Stimulated activated CD8-positive, alpha-beta memory T cell treated with anti-CD3 and anti-CD28 coated beads, Interleukin-4, amount 100 ng/mL, for 48 hours (primary cell): ENCODE data around the gene FBXO10.
"Not testable (repeated sequence)": the region's sequence is repeated elsewhere in the genome, so short reads cannot be mapped to it uniquely, and the experiment has no call there.

Experiments
- DNase-seq: peaks from one replicate; pipeline ENCODE4 v3.0.0-alpha.2; 2020

Gene FBXO10

DNA sequence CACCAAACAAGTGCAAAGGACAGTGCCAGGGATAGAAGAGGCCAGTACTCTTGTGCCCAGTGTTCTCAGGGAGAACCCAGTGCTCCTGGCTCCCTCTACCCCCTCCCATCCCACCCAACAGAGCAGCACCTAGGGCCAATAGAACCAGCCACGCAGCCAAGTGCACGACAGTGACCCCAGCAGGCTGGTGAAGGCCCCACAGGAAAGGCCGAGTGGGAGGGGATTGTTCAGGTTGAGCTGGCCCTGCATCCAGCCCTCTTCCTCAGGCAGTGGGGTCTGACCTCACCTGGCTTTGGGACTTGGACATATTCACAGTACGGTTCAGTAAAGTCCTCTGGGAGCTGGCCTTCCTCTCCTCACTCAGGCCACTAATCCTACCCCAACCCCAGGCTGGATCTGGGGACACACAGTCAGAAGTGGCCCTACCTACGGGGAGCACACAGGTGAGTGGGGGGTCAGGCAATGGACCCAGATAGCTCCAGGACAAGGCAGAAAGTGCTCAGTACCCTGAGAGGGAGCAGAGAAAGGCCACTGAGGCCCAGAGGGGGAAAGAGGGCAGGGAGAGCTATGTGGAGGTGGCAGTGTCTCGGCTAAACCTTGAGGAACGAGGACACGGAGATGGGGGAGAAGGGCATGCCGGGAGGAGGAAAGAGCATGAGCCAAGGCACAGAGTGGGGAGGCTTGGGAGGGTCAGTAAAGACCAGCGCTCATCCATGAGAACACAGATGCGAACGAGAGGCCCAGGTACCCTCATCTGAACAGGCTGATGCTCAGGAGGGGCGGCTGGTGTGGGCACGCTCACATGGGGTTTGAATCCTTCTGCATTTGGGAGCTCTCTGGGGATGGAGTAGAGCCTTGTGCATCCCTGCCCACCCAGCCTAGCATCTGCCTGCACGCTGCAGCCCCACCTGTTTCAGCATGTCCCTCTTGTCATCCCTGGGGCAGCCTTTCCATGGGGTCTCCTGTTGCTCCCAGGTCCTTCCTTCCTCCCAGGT is 64.9 kb downstream of the FBXO10 start:
- DNase-seq = no peak

DNA sequence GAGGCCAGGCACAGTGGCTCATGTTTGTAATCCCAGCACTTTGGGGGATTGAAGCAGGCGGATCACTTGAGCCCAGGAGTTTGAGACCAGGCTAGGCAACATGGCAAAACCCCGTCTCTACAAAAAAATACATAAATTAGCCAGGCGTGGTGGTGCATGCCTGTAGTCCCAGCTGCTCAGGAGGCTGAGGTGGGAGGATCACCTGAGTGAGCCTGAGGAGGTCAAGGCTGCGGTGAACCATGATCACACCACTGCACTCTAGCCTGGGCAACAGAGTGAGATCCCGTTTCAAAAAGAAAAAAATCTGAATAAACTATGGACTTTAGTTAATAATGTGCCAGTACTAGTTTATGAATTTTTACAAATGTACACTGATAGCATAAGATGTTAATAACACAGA is 66.1 kb downstream of the FBXO10 start:
- DNase-seq = not testable (repeated sequence)

DNA sequence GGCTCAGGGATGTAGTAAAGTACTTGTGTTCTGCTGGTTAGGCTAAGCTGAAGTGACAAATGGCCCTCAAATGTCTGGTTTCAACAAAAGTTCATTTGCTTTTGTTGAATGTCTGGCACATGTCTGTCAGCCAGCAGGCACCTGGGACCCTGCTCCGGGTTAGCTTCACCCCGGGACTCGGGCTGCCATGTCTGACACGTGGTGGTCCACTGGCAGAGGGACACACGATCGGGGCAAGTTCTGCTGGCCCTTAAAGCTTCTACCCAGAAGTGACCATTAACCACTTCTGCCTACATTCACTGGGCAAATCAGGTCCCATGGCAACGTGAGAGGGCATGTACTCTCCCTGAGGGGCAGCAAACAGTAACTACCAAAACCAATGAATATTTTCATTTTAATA is 66.6 kb downstream of the FBXO10 start:
- DNase-seq = no peak

DNA sequence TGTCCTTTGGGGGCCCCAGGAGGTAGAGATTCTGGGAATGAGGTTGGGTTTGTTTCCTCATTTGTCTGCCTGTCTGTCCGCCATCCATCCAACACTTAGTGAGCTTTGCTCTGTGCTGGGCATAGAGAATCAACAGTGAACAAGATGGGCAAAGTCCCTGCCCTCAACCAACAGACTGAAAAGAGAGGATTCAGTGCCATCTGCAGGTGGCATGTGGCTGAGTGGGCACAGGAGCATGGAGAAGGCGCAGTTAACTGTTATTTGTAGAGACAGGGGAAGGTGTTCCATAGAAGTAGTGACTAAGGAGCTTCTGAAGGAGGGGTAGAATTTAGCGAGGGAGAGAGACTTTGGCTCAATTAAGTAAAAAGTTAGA is 67.4 kb downstream of the FBXO10 start:
- DNase-seq = no peak

DNA sequence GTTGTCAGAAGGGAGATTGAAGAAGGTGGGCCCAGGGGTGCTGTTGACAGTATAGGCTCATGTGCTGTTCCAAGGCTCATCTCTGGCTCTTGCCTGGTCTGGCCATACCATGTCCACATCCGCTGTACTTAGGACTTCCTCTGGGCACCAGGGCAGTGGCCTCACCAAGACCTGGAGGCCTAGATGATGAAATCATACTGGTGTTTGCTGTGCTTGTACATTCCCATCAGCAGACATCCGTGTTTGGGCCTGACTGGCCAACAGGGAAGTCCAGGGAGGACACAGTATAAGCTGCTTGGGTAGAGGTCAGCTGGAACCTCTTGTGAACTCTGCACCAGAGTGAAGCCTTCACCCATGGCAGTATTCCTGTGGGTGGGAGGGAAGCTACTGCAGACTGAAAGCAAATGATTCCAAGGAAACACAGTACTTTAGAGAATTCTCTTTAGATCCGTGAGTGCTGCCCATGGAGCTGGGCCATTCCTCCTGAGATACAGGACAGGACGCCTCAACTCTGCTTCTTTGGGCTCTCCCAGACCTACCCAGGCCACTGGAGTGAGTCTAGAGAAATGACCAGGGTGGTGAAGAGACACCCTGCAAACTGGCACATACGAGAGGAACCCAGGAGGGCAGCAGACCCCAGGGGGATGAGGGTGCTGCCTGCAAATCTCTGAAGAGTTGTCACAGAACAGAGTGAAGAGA is 67.9 kb downstream of the FBXO10 start:
- no peak for DNase-seq

DNA sequence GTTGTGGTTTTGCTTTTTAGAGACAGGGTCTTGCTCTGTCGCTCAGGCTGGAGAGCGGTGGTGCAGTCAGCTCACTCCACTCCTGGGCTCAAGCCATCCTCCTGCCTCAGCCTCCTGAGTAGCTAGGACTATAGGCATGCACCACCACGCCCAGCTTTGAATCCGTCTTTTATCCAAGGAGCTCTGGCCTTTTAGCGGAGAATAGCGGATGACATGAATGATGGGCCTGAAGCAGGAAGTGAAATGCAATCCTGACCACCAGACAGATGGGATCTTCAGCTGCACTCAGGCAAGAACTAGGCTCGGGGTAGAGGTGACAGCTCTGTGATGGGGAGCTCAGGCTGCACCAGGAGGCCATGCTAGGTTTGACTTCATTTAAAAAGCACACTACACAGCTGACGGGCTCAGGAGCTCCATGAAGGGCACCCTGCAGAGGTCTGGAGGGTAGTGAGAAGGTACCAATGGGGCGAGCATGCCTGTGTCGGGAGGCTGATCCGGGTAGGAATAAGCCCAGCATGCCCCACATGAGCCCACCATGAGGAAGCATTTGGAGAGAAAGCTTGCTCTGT is 68.5 kb downstream of the FBXO10 start:
- no peak for DNase-seq

DNA sequence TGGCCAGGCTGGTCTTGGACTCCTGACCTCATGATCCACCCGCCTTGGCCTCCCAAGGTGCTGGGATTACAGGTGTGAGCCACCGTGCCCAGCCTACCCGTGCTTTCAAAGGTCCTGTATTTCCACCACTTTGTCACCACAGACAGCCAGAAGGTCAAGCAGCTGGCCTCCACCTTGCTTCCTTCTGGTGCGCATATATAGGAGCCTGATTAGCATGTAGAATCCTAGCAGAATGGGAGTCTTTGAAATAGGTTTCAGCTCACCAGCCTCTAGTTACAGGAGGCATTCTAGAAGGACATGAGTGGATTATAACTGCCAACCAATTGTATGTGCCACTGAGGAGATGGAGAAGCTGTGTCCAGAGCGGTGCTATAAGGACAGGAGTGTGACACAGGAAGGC is 71.6 kb downstream of the FBXO10 start:
- DNase-seq = no peak

DNA sequence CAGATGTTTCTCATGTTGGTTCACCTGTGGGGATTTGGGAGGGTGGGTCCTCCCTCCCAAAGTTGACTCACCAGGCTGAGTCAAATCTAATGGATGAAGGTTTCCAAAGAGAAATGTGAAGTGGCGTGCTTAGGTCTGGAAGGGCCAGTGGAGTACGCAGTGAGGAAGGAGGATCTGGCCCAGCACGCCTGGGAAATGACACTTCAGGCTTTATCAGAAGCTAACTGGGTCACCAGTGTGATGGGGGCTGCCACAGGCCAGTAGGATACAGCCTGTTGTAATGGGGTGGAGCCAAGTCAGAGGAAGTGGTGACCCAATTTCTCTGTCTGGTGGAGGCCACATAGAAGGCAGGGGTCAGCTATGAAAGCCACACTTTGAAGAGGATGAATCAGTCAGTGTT is 72.4 kb downstream of the FBXO10 start:
- peak; percentile 41 for DNase-seq

DNA sequence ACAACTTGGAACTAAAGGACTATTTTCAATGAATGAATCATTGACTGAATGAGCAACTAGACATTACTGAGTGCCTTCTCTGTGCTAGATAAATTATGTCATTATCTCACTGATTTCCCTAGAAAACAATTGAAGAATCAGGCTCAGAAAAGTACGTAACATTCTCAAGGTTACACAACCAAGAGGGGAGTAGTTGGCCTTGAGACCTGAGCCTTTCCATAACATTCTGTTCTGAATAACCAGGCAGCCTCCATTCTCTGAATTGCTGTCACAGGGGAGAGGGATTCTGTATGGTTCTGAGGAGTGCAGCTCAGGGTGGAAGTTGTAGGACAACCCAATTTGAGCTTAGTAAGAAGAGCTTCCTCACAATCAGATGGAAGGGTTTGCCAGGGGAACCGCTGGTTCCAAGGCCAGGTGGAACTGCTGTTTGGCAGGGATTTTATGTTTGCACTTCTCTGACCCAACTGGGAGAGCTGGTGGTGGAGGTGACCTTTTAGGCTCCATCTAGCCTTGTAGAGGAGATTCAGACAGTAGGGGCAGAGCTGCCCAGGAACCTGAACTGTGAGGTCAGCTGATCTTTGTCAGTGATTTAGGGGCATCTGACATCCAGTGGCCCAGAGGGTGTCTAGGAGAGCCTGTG is 74.1 kb downstream of the FBXO10 start:
- no peak for DNase-seq

DNA sequence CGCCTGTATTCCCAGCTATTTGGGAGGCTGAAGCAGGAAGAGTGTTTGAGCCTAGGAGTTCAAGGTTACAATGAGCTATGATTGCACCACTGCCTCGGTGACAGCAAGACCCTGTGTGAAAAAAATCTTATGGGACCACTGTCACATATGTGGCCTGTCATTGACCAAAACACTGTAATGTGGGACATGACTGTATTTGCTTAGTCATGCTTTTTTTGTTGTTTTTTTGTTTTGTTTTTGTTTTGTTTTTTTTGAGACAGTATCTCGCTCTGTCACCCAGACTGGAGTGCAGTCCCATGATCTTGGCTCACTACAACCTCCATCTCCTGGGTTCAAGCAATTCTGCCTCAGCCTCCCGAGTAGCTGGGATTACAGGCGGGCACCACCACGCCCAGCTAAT is 76.9 kb downstream of the FBXO10 start:
- DNase-seq = no peak

DNA sequence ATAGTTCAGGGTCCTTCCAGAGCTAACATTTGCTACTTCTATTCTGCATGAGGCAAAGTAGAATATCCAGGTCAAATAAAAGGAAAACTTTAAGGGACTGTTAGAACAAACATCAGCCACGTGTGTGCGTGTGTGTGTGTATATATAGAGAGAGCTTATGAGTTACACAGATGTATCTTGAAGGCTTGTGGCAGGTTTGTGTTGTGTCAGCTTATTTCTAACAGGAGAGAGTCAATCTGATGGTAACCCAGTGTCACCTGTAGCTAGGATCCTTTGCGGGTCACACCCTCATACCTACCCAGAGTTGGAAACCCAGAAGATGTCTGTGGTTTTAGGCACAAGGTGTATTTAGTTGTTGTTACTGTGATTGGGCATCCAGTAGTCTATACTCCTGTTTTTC is 77.7 kb downstream of the FBXO10 start:
- no peak for DNase-seq

DNA sequence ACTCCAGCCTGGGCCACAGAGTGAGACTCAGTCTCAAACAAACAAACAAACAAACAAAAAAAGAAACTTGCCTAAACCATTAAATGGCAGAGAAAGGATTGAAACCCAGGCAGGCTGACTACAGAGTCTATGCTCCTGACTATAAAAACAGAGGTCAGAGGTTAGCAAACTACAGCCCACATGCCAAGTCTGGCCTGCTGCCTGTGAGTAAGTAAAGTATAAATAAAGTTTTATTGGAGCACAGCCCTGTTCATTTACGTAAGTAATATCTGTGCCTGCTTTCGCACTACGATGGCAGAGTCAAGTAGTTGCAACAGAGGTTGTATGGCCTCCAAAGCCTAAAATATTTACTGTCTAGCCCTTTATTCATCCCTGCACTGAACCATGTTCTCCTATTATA is 78.9 kb downstream of the FBXO10 start:
- no peak for DNase-seq

DNA sequence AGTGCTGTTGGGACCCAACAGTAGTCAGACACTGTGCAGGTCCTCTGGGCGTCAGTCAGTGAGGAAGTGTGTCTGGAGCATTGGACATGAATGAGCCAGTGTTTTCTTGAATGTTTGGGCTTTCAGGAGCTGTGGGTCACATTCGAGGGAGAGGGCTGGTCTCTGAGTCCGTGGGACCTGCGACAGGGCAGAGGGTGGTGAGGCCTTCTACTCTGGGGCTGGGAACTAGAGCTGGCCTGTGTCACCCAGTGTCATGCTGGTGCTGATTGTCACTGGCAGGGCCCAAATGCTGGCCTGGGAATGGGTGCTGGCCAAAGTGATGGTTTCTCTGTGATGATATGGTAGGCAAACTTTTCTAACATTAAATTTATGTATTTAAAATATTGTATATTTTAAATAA is 80.2 kb downstream of the FBXO10 start:
- DNase-seq = no peak

DNA sequence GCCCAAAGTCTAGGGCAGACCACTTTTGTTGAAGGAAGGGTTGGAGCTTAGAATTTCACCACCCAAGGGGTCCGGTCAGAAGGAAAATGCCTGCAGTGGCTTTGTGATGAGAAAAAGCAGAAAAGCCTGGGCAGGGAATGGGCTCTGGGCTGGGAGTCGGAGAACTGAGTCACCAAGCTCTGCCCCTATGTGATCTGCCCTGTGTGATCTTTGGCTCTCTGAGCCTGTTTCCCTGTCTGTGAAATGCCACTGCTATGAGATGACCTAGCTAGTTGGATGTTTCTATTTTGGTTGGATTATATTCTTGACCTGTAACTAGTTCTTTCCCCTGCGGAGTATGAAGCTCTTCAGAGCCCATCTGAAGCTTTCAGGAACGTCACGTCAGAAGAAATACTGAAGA is 80.6 kb downstream of the FBXO10 start:
- DNase-seq = no peak

DNA sequence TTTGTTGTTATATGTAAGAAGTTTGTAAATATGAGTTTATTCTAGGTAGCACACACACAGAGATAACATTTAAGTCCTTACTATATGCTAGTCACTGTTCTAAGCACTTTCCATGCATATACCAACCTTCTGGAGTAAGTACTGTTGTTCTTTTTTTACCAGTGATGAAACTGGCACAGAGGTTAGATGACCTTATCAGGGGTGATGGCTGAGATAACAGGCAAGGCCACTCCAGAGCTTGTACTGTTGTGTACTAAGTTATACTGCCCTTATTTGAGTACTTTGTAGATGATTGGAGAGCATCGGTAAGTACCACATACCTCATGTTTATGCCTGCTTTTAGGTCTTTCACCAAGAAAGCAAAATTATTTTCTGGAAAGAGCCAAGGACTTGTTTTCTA is 84.2 kb downstream of the FBXO10 start:
- no peak for DNase-seq

DNA sequence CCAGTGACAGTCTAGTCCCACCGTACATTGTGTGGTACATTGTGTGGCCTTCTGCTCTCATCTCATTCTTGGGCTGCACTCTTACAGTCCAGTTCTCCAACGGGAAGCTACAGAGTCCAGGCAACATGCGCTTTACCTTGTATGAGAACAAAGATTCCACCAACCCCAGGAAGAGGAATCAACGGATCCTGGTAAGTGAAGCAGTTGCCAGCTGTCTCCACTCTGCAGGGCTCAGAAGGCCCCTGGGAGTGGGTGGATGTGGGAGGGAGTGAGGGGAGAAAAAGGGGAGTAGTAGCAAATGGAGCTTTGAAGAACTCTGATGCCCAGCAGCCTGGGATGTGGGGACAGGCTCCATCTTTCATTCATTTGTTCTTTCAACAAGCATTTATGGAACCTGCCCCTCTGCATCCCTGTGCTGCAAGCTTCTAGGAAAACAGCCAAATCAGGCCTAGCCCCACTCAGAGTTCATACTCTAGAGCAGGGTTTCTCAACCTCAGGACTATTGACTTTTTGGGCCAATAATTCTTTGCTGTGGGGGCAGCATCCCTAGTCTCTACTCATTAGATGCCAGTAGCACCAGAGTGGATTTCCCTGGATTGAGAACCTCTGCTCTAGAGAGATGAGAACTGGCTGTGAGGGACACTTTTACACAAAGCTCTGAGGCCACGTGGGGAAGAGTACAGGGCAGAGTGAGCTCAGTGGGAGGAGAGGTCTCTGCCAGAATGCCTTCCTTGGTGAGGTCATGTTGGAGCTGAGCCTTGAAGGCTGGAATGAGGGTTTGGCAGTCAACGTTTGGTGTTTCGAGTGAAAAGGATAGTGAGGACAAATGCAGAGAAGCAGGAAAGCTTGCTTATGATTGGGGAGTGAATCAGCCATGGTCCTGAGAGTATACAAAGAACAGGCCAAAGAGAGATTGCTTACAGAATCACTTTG is 89.3 kb downstream of the FBXO10 start:
- no peak for DNase-seq

DNA sequence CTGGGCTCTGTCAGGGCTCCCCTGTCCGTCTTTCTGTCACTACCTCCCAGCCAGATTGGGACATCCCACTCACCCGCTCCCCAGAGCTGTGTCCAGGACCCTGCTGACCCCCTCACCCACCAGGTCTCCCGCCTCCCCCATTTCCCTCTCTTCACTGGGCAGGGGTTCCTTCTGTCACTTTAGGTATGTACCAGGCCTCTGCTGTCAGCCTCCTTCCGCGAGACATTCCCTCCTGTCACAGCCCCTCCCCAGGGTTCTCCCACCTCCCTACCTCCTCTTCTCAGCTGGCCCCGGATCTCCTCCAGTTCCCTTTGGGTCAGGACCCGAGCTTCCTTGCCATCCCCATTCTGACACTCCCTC is 89.9 kb downstream of the FBXO10 start:
- no peak for DNase-seq

DNA sequence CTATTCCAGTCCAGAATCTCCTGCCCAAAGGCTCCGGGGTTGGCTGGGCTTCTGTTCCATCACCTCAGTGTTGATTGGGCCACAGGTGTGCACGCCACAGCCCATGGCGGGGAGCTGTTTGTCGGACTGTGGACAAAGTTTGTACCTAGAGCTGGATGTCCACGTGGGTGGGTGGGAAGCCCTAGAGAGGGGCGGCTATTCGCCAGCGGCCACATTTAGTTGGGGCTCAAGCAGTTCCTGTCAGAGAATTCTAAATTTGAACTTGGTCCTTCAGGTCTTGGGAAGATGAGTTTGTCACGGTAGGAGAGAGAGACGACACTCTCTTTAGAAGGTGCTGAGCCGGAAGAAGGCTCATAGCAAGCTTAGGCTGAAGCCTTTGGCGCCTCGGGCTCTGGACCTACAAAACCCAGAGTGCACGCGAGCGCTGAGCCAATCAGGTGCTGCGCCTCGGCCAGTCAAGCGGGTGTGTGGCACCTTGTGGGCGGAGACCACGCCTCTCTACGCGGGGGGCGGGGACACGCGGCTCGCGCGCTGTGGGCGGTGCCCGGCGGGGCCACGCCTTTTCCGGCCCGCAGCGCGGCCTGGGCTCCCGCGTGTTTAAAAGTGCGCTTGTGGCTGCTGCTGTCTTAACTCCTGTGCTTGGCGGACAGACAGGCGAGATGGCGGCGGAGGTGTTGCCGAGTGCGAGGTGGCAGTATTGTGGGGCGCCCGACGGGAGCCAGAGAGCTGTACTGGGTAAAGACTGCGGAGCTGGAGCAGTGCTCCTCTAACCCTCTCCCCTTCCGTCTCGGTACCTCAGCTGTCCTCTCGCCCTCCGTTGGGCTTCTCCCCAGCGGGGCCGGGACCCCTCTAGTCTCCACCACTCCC is 90.6 kb downstream of the FBXO10 start, which contains the start of gene POLR1E:
POLR1E (plus strand) TSS at position 560 of the 867 bp plus-strand sequence; CDS start at position 660, 100 bp downstream.
- DNase-seq = peak; percentile 98

DNA sequence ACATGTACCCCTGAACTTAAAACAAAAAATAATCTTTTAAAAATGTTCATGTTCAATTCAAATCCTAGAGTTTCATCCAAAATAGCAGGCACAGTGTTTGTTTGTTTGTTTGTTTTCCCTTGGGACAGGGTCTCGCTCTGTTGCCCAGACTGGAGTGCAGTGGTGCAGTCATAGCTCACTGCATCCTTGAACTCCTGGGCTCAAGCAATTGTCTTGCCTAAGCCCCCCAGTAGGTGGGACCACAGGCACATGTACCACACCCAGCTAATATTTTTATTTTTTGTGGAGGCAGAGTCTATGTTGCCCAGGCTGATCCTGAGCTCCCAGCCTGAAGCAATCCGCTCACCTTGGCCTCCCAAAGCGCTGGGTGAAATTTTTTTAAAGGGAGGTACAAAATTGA is 95.4 kb downstream of the FBXO10 start:
- no peak for DNase-seq

DNA sequence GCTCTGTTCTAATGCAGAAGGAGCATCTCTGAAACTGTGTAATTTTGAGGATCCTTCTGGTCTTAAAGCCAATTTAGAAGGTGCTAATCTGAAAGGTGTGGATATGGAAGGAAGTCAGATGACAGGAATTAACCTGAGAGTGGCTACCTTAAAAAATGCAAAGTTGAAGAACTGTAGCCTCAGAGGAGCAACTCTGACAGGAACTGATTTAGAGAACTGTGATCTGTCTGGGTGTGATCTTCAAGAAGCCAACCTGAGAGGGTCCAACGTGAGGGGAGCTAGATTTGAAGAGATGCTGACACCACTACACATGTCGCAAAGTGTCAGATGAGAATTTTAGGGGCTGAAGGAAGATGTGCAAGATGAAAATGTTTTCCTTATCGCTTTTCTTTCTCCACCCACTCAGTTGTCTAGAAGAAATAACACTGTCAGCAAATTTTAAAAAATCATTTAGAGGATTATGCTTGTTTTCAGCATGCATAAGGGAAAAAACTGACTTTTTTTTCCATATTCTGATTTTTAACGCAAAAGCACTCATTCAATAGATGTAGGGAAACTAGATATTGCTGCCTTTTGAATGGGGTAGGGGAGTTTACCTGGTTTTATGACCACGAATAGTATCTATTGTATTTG is 98.1 kb downstream of the FBXO10 start:
- DNase-seq = not testable (repeated sequence)

DNA sequence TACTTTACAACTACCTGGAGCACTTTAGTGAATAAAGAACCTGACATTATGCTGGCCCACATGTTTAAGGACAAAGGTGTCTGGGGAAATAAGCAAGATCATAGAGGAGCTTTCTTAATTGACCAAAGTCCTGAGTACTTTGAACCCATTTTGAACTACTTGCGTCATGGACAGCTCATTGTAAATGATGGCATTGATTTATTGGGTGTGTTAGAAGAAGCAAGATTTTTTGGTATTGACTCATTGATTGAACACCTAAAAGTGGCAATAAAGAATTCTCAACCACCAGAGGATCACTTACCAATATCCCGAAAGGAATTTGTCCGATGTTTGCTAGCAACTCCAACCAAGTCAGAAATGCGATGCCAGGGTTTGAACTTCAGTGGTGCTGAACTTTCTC is 98.7 kb downstream of the FBXO10 start:
- not testable (repeated sequence) for DNase-seq
